ENCODE results near the gene USP40. TPM values are rescaled to one million over a fixed set of nuclear protein-coding genes. Genes with fewer than 3 reads are reported as not detected.
A peak's percentile ranks its signal among the peaks of the same experiment; 100 is the strongest.

The USP40 gene
- total and polyA plus RNA-seq, 10 of the 15 experiments (the other 5 are each of a cell fraction or from before 2014, with no cell fraction given) = 3.4 to 20.8 (median 15.2) TPM

DNA sequence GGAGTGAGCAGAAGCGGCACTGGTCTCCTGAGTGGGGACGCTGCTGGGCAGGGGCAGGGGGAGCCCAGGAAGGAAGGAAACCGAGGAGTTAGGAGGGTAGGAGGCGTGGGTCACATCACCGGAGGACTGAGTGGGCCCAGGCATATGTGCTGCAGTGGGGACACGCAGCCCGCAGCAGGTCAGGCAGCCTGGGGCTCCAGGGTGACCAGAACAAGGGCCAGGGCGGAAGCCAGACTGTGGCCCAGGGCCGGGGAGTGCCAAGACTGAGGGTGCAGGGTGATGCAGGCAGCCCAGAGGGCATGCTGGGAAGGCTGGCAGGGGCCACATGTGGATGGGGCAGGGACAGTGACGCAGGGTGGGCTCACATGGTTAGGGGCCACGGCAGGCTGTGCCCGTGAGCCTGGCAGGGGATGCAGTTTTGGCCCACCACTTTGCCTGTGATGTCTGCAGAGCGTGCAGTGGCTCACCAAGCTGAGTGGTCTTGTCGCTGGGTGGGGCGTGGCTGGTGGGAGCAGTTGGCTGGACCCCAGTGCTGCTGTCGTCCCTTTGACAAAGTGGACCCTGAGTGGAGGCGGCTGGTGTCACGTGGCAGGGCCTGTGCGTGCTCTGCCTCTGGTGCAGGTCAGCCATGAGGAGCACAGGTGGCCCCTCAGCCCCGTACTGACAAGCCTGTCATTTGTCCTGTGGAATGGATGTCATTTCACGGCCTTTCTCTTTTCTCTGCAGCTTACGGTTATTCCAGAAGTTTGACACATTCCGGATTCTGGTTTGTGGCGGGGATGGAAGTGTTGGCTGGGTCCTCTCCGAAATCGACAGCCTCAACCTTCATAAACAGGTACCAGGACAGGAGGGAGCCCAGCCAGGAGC lies 125.2 kb downstream of the USP40 start (continued):
- TF ChIP-seq, protein P1, sequence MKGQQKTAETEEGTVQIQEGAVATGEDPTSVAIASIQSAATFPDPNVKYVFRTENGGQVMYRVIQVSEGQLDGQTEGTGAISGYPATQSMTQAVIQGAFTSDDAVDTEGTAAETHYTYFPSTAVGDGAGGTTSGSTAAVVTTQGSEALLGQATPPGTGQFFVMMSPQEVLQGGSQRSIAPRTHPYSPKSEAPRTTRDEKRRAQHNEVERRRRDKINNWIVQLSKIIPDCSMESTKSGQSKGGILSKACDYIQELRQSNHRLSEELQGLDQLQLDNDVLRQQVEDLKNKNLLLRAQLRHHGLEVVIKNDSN (IDR thresholded peaks at IDR 0.05; ENCODE audit: borderline replicate concordance, extremely low read length, insufficient read depth, low read depth, low read length) = no peak
- TF ChIP-seq ZNF217 (IDR thresholded peaks at IDR 0.05) (no peak), BCL11A (IDR thresholded peaks at IDR 0.05; ENCODE audit: low read depth, low read length) (no peak), SMC3 (IDR thresholded peaks at IDR 0.05; ENCODE audit: borderline replicate concordance, low read length) (no peak), PAX5 (IDR thresholded peaks at IDR 0.05; ENCODE audit: borderline replicate concordance, low read depth, low read length) (no peak), BHLHE40 (IDR thresholded peaks at IDR 0.05; ENCODE audit: borderline replicate concordance in 1 of 2, low read depth in 2 of 2, low read length in 1 of 2) (no peak), CHD2 (IDR thresholded peaks at IDR 0.05; ENCODE audit: borderline replicate concordance, low read depth, low read length) (no peak)

DNA sequence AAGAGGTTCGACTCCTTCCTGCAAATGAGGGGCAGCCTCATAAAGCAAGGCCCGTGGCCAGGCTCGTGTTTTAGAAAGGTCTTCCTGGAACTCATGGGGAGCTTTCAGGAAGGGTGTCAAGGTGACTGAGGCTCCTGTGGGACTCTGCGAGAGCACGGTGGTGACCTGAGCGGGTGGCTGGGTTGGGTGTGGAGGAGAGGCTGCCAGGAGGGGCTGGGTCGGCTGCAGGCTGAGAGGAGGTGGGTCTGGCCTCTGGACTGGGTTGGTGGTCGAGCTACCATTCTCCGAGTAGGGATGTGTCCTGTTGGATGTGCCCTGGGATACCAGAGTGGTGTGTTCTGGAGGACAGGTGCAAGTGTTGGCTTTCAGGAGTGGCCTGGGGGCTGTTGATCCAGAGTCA lies 125.9 kb downstream of the USP40 start:
- no peak overlapping the region for H3K27ac ChIP-seq (ENCODE audit: control insufficient read depth, insufficient read depth)
- no peak overlapping the region for H3K4me2 ChIP-seq (ENCODE audit: control insufficient read depth, insufficient read depth)
- peaks cover 31 to 34% of the 10 kb centered on the region in 2 experiments; a peak in 3 of 4 replicates for H3K36me3 ChIP-seq (ENCODE audit: control insufficient read depth in 2 of 2, insufficient read depth in 2 of 2, low read length in 1 of 2)
- no peak for TF ChIP-seq YBX1 (IDR thresholded peaks at IDR 0.05)
- TF ChIP-seq POLR2A (IDR thresholded peaks at IDR 0.05; ENCODE audit: low read depth, low read length) = 0 out of 2 replicates have a peak, but pooled peaks have one; percentile 12
- FAIRE-seq (no peak), DNase-seq (ENCODE audit: low read depth, low spot score) (no peak), ATAC-seq (no peak)
- ChIA-PET RAD21 (ENCODE audit: unreplicated experiment) (interaction anchor here (1.0 to 1.2 kb wide), 3 partner anchors 24 to 87 kb away, joined by 3 to 8 read pairs (median 5); no protein-coding TSS in a partner anchor), CTCF (interaction anchor here (1.3 to 1.9 kb wide), 4 partner anchors 21 to 271 kb away, joined by 3 to 8 read pairs (median 4); no protein-coding TSS in a partner anchor), POLR2A (no interaction called here), SMC1A (ENCODE audit: uncharacterized antibody, unreplicated experiment) (interaction anchor here (1.3 kb wide), 1 partner anchor 37 kb away, joined by 5 read pairs; no protein-coding TSS in a partner anchor)
- H3K27me3 ChIP-seq (replicated peaks in 1 of 2; ENCODE audit: control insufficient read depth in 2 of 2, insufficient read depth in 2 of 2, low read length in 1 of 2) = no peaks in the 10 kb centered on the region
- intact Hi-C loops (cut with micrococcal nuclease; ENCODE audit: unreplicated experiment) (loop anchor here (10.0 kb wide), 1 partner anchor 126 kb away; no protein-coding TSS in a partner anchor), in situ Hi-C loops (cut with MboI) (no loop called here)
- no peaks in the 10 kb centered on the region for H3K4me1 ChIP-seq (ENCODE audit: control insufficient read depth, insufficient read depth, low read length)
- BruUV-seq (replicated peaks) = no TSS peak
- H3K9me3 ChIP-seq (replicated peaks; ENCODE audit: control insufficient read depth, insufficient read depth, low read length) = no peaks in the 10 kb centered on the region
- no peak overlapping the region for H3K4me3 ChIP-seq
- no peaks in the 10 kb centered on the region for H3K79me2 ChIP-seq (ENCODE audit: control insufficient read depth, insufficient read depth, low read length)
- WGBS (ENCODE audit: insufficient coverage, insufficient replicate concordance, low lambda C conversion rate, missing lambda C conversion rate) = 83% methylated on average over 9 of the region's 9 CpGs
- H4K20me1 ChIP-seq (ENCODE audit: control insufficient read depth, insufficient read depth) = no peaks in the 10 kb centered on the region
- no peak overlapping the region for H2AFZ ChIP-seq (ENCODE audit: control insufficient read depth, low read depth, low read length)
- H3K9ac ChIP-seq (ENCODE audit: control insufficient read depth, insufficient read depth, low read length) = no peak overlapping the region

Measured in GM12878 (cell line).